Activated T-helper 1 cell treated with Interleukin-2 at 50 U/mL for 16 hours (primary cell): ENCODE results near the gene TIMM29.
"Not testable (repeated sequence)": the region's sequence is repeated elsewhere in the genome, so short reads cannot be mapped to it uniquely, and the experiment has no call there.

Experiments
- DNase-seq: peaks from one replicate; pipeline ENCODE4 v3.0.0-alpha.2; 2020; ENCODE audit warnings: low read depth

Gene TIMM29

GRCh38 chr19:10912619-10913018 lies 16.0 kb upstream of the TIMM29 start:
- no peak for DNase-seq

GRCh38 chr19:10913716-10914340 lies 14.8 kb upstream of the TIMM29 start:
- no peak for DNase-seq

- no peak for DNase-seq
Observed at GRCh38 chr19:10915130-10916091, 13.2 kb upstream of the TIMM29 start.

GRCh38 chr19:10916602-10917001 lies 12.0 kb upstream of the TIMM29 start:
- no peak for DNase-seq

GRCh38 chr19:10918359-10918758 lies 10.3 kb upstream of the TIMM29 start:
- no peak for DNase-seq

- DNase-seq, result no peak
Observed at GRCh38 chr19:10919352-10920287, 9.0 kb upstream of the TIMM29 start.

GRCh38 chr19:10920288-10920655 lies 8.3 kb upstream of the TIMM29 start:
- no peak for DNase-seq

GRCh38 chr19:10920781-10921180 lies 7.8 kb upstream of the TIMM29 start:
- no peak for DNase-seq

- DNase-seq, result no peak
Observed at GRCh38 chr19:10921199-10921909, 7.3 kb upstream of the TIMM29 start.

GRCh38 chr19:10921910-10922637 lies 6.5 kb upstream of the TIMM29 start:
- no peak for DNase-seq

- DNase-seq, result no peak
Observed at GRCh38 chr19:10922638-10923014, 6.0 kb upstream of the TIMM29 start.

GRCh38 chr19:10923260-10924112 lies 5.1 kb upstream of the TIMM29 start:
- DNase-seq, result no peak

- DNase-seq, result no peak
Observed at GRCh38 chr19:10924597-10924996, 4.0 kb upstream of the TIMM29 start.

- no peak for DNase-seq
Observed at GRCh38 chr19:10927730-10928562, 665 bp upstream of the TIMM29 start.

GRCh38 chr19:10929402-10929794 lies 787 bp downstream of the TIMM29 start:
- no peak for DNase-seq

GRCh38 chr19:10935371-10936059 lies 6.9 kb downstream of the TIMM29 start:
- DNase-seq, result no peak

GRCh38 chr19:10936661-10937084 lies 8.1 kb downstream of the TIMM29 start:
- no peak for DNase-seq

GRCh38 chr19:10941649-10942048 lies 13.0 kb downstream of the TIMM29 start:
- not testable (repeated sequence) for DNase-seq
